Measurements from ENCODE around the gene SPTBN4.

DNA sequence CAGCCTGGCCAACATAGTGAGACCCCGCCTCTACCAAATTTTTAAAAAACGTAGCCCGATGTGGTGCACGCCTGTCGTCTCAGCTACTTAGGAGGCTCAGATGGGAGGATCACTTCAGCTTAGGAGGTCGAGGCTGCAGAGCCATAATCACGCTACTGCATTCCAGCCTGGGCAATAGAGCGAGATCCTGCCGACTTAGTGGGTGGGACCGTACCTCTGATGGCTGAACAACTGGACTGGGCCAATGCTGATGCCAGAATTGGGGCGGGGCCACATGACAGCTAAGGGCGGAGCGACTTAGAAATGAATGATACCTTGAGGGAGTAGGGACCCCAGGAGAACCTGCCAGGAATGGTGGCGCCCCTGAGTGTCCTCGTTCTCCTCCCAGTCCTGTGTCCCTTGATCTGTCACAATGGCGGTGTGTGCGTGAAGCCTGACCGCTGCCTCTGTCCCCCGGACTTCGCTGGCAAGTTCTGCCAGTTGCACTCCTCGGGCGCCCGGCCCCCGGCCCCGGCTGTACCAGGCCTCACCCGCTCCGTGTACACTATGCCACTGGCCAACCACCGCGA, 137.9 kb downstream of the SPTBN4 start:
- TF ChIP-seq, protein P1, sequence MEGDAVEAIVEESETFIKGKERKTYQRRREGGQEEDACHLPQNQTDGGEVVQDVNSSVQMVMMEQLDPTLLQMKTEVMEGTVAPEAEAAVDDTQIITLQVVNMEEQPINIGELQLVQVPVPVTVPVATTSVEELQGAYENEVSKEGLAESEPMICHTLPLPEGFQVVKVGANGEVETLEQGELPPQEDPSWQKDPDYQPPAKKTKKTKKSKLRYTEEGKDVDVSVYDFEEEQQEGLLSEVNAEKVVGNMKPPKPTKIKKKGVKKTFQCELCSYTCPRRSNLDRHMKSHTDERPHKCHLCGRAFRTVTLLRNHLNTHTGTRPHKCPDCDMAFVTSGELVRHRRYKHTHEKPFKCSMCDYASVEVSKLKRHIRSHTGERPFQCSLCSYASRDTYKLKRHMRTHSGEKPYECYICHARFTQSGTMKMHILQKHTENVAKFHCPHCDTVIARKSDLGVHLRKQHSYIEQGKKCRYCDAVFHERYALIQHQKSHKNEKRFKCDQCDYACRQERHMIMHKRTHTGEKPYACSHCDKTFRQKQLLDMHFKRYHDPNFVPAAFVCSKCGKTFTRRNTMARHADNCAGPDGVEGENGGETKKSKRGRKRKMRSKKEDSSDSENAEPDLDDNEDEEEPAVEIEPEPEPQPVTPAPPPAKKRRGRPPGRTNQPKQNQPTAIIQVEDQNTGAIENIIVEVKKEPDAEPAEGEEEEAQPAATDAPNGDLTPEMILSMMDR (IDR thresholded peaks at IDR 0.05; ENCODE audit: insufficient read depth, low read length), result no peak
- no peak for TF ChIP-seq GABPA (IDR thresholded peaks at IDR 0.05; ENCODE audit: low read depth)
